ENCODE data around the gene PTPRE.

The PTPRE gene

GRCh38 chr10:128064108-128064969, 157.4 kb downstream of the PTPRE start:
- Histone ChIP-seq H3K4me1 (ENCODE audit: control insufficient read depth, insufficient read depth, low read length) (peaks cover 4% of the 10 kb centered on the region), H3K9me3 (ENCODE audit: control insufficient read depth, low read length) (no peaks in the 10 kb centered on the region), H3K27me3 (ENCODE audit: control insufficient read depth, insufficient read depth, low read length, poor library complexity, severe bottlenecking) (no peaks in the 10 kb centered on the region), H3K27ac (ENCODE audit: insufficient read depth, low read depth, low read length, poor library complexity, severe bottlenecking) (no peak overlapping the region), H3K4me3 (ENCODE audit: insufficient read depth, low read depth, low read length) (no peak overlapping the region), H3K36me3 (ENCODE audit: control insufficient read depth, insufficient read depth, low read length) (no peaks in the 10 kb centered on the region)
- WGBS, 2 experiments, result 85 to 91% methylated on average over 11 of the region's 11 CpGs

- peaks cover 4% of the 10 kb centered on the region for H3K27me3 ChIP-seq (ENCODE audit: control insufficient read depth, insufficient read depth, low read length, poor library complexity, severe bottlenecking)
- H3K27ac ChIP-seq (ENCODE audit: insufficient read depth, low read depth, low read length, poor library complexity, severe bottlenecking), result no peak overlapping the region
- H3K9me3 ChIP-seq (ENCODE audit: control insufficient read depth, low read length), result no peaks in the 10 kb centered on the region
- 90 to 94% methylated on average over 17 of the region's 17 CpGs for WGBS, 2 experiments
- no peak overlapping the region for H3K4me3 ChIP-seq (ENCODE audit: insufficient read depth, low read depth, low read length)
- peaks cover 4% of the 10 kb centered on the region for H3K4me1 ChIP-seq (ENCODE audit: control insufficient read depth, insufficient read depth, low read length)
- H3K36me3 ChIP-seq (ENCODE audit: control insufficient read depth, insufficient read depth, low read length), result no peaks in the 10 kb centered on the region
Measured at GRCh38 chr10:128064970-128065580, 158.2 kb downstream of the PTPRE start.

DNA sequence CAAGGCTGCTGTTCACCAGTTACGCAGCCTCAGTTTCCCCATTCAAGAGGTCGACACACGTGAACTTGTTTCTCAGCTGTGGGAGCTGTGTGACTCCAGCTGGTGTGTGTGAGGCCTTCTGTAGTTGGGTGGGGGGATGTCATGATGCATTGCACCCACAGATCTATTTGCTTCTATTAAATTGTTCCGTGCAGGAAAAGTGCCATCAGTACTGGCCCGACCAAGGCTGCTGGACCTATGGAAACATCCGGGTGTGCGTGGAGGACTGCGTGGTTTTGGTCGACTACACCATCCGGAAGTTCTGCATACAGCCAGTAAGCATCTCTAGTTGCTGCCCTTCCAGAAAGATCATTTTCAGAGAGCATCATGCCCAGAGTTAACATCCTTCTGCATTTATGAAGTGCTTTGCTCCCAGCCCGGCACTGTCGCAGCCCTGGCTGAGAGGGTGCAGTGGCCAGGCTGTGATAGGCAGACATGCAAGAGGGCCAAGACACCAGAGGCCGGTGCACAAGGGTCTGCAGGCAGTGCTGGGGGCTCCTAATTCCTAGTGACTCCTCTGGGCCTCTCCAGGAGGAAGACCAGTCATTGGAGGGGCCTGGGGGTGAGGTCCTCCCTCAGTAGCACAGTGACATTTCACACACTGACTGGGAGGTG, 159.1 kb downstream of the PTPRE start:
- Histone ChIP-seq H3K9me3 (ENCODE audit: control insufficient read depth, low read length) (no peaks in the 10 kb centered on the region), H3K27ac (ENCODE audit: insufficient read depth, low read depth, low read length, poor library complexity, severe bottlenecking) (no peak overlapping the region), H3K4me3 (ENCODE audit: insufficient read depth, low read depth, low read length) (no peak overlapping the region), H3K4me1 (ENCODE audit: control insufficient read depth, insufficient read depth, low read length) (peaks cover 4% of the 10 kb centered on the region), H3K36me3 (ENCODE audit: control insufficient read depth, insufficient read depth, low read length) (no peaks in the 10 kb centered on the region), H3K27me3 (ENCODE audit: control insufficient read depth, insufficient read depth, low read length, poor library complexity, severe bottlenecking) (peaks cover 4% of the 10 kb centered on the region)
- 95 to 96% methylated on average over 13 of the region's 13 CpGs for WGBS, 2 experiments

GRCh38 chr10:128066870-128067382, 160.0 kb downstream of the PTPRE start:
- Histone ChIP-seq H3K36me3 (ENCODE audit: control insufficient read depth, insufficient read depth, low read length) (no peaks in the 10 kb centered on the region), H3K27ac (ENCODE audit: insufficient read depth, low read depth, low read length, poor library complexity, severe bottlenecking) (no peak overlapping the region), H3K4me3 (ENCODE audit: insufficient read depth, low read depth, low read length) (no peak overlapping the region), H3K27me3 (ENCODE audit: control insufficient read depth, insufficient read depth, low read length, poor library complexity, severe bottlenecking) (peaks cover 4% of the 10 kb centered on the region), H3K4me1 (ENCODE audit: control insufficient read depth, insufficient read depth, low read length) (peaks cover 4% of the 10 kb centered on the region), H3K9me3 (ENCODE audit: control insufficient read depth, low read length) (no peaks in the 10 kb centered on the region)
- 84 to 85% methylated on average over 13 of the region's 13 CpGs for WGBS, 2 experiments

GRCh38 chr10:128067691-128068397, 160.9 kb downstream of the PTPRE start:
- WGBS, 2 experiments, result 94 to 96% methylated on average over 25 of the region's 25 CpGs
- no peaks in the 10 kb centered on the region for H3K36me3 ChIP-seq (ENCODE audit: control insufficient read depth, insufficient read depth, low read length)
- H3K27me3 ChIP-seq (ENCODE audit: control insufficient read depth, insufficient read depth, low read length, poor library complexity, severe bottlenecking), result peaks cover 4% of the 10 kb centered on the region
- no peaks in the 10 kb centered on the region for H3K9me3 ChIP-seq (ENCODE audit: control insufficient read depth, low read length)
- H3K4me1 ChIP-seq (ENCODE audit: control insufficient read depth, insufficient read depth, low read length), result peaks cover under 1% of the 10 kb centered on the region
- H3K27ac ChIP-seq (ENCODE audit: insufficient read depth, low read depth, low read length, poor library complexity, severe bottlenecking), result no peak overlapping the region
- H3K4me3 ChIP-seq (ENCODE audit: insufficient read depth, low read depth, low read length), result no peak overlapping the region

- Histone ChIP-seq H3K27me3 (ENCODE audit: control insufficient read depth, insufficient read depth, low read length, poor library complexity, severe bottlenecking) (peaks cover 4% of the 10 kb centered on the region), H3K4me1 (ENCODE audit: control insufficient read depth, insufficient read depth, low read length) (no peaks in the 10 kb centered on the region), H3K27ac (ENCODE audit: insufficient read depth, low read depth, low read length, poor library complexity, severe bottlenecking) (no peak overlapping the region), H3K4me3 (ENCODE audit: insufficient read depth, low read depth, low read length) (no peak overlapping the region), H3K9me3 (ENCODE audit: control insufficient read depth, low read length) (no peaks in the 10 kb centered on the region), H3K36me3 (ENCODE audit: control insufficient read depth, insufficient read depth, low read length) (no peaks in the 10 kb centered on the region)
- 94 to 95% methylated on average over 19 of the region's 19 CpGs for WGBS, 2 experiments
Measured at GRCh38 chr10:128068398-128069285, 161.7 kb downstream of the PTPRE start.

DNA sequence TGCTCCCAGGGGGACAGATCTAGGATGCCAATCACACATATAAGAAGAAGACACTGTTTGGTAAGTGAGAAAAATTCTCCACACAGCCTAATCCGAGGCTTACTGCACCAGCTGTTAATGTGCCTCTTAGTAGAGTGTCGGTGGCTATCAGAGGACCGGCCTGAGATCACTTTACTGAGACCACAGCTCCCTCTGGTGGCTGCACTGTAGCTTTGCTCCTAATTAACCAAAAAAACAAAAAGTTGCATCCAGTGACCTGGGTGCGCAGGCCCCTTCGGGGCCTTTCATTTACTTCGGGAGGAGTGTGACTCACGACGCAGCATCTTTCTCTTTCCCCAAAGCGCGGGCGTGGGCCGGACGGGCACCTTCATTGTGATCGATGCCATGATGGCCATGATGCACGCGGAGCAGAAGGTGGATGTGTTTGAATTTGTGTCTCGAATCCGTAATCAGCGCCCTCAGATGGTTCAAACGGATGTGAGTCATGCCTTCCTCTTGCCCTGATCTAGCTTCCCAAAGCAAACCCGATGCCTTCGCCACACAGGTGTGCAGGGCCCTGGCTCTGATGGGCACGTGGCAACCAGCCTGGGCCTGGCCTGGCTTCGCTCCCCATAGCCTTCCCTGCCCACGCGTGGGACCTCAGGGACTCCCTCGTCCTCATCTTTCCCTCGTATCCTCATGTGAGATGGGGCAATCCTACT, 162.6 kb downstream of the PTPRE start:
- 47% methylated on average over 28 of the region's 28 CpGs for WGBS, 2 experiments

GRCh38 chr10:128070161-128070560, 163.3 kb downstream of the PTPRE start:
- Histone ChIP-seq H3K27ac (ENCODE audit: insufficient read depth, low read depth, low read length, poor library complexity, severe bottlenecking) (no peak overlapping the region), H3K27me3 (ENCODE audit: control insufficient read depth, insufficient read depth, low read length, poor library complexity, severe bottlenecking) (peaks cover 4% of the 10 kb centered on the region), H3K4me3 (ENCODE audit: insufficient read depth, low read depth, low read length) (no peak overlapping the region), H3K9me3 (ENCODE audit: control insufficient read depth, low read length) (no peaks in the 10 kb centered on the region), H3K36me3 (ENCODE audit: control insufficient read depth, insufficient read depth, low read length) (no peaks in the 10 kb centered on the region), H3K4me1 (ENCODE audit: control insufficient read depth, insufficient read depth, low read length) (no peaks in the 10 kb centered on the region)
- 90 to 91% methylated on average over 10 of the region's 10 CpGs for WGBS, 2 experiments

More for the DNA sequence above, 162.6 kb downstream of the PTPRE start:
- Histone ChIP-seq H3K27ac (ENCODE audit: insufficient read depth, low read depth, low read length, poor library complexity, severe bottlenecking) (no peak overlapping the region), H3K36me3 (ENCODE audit: control insufficient read depth, insufficient read depth, low read length) (no peaks in the 10 kb centered on the region), H3K4me1 (ENCODE audit: control insufficient read depth, insufficient read depth, low read length) (no peaks in the 10 kb centered on the region), H3K4me3 (ENCODE audit: insufficient read depth, low read depth, low read length) (no peak overlapping the region), H3K9me3 (ENCODE audit: control insufficient read depth, low read length) (no peaks in the 10 kb centered on the region), H3K27me3 (ENCODE audit: control insufficient read depth, insufficient read depth, low read length, poor library complexity, severe bottlenecking) (peaks cover 4% of the 10 kb centered on the region)

Data from ectodermal cell (in vitro differentiated cells).